Stimulated activated naive CD4-positive, alpha-beta T cell treated with Interleukin-2 at 50 U/mL for 16 hours (primary cell): ENCODE data around the gene CRNN.
A peak's percentile ranks its signal among the peaks of the same experiment; 100 is the strongest.

Experiments used
- DNase-seq: peaks from one replicate; lab custom pipeline; 2025; lab: John Stamatoyannopoulos, UW

CRNN gene

DNA sequence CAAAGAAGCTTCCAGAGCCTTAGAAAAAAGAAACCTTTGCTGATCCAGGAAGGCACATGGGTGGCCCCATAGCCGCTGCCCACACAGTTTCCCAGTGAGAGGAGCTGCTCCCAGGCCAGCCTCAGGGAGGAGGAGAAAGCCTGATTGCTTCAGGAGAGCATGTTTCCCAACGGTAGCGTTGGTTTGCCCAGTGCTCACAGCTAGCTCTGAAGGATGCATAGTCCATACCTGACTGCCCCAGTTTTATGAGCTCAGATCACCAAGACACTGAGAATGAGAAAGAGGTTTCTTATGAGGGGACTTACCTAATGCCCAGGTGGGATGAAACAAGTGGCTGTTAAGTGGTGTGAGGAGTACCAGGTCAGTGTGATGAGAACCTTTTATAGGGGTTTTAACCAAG, at the start of gene CRNN:
TSS of gene CRNN (minus strand) at position 355 of the 400 bp plus-strand sequence. CDS start 2,030 bp downstream, outside the sequence.
- no peak for DNase-seq

DNA sequence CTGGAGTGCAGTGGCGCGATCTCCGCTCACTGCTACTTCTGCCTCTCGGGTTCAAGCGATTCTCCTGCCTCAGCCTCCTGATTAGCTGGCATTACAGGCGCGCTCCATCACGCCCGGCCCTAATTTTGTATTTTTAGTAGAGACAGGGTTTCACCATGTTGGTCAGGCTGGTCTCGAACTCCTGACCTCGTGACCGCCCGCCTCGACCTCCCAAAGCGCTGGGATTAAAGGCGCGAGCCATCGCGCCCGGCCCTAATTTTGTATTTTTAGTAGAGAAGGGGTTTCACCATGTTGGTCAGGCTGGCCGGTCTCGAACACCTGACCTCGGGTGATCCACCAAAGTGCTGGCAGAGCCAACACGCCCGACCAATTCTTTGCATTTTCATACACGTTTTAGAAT, 48.6 kb upstream of the CRNN start:
- DNase-seq = no peak

DNA sequence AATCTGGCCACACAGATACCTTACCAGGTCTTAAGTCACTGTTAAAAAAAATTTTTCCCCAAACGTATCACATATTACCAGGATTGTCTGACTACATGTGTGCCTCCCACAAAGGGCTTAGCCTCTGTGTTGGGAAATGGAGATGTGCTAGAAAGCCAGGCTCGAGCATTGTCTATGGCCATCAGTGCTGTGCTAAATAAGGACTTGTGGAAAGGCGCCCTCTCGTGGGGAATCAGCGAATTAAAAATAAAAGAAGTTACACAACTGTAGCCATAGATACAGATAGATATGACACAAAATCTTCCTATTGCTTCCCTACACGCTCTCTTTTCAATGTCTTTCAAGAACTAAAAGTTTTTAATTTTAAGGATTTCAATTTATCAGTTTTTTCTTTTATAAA, 47.5 kb upstream of the CRNN start:
- DNase-seq = peak; percentile 34

DNA sequence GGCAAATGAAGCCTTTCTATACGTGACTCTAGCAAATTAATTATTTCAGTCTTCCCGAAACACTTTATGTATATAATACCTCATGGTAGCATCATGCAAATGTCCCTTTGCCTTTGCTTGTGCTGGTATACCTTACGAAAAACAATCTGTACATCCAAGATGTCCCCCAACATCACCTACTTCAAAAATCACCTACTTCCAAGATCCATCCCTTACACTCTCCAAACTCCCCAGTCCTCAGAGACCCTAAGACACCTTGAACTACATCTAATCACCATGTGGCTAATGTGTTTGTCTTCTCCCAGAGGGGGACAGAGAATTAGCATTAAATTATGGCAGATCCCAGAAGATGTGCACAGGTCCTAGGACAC, 46.5 kb upstream of the CRNN start:
- DNase-seq = no peak

DNA sequence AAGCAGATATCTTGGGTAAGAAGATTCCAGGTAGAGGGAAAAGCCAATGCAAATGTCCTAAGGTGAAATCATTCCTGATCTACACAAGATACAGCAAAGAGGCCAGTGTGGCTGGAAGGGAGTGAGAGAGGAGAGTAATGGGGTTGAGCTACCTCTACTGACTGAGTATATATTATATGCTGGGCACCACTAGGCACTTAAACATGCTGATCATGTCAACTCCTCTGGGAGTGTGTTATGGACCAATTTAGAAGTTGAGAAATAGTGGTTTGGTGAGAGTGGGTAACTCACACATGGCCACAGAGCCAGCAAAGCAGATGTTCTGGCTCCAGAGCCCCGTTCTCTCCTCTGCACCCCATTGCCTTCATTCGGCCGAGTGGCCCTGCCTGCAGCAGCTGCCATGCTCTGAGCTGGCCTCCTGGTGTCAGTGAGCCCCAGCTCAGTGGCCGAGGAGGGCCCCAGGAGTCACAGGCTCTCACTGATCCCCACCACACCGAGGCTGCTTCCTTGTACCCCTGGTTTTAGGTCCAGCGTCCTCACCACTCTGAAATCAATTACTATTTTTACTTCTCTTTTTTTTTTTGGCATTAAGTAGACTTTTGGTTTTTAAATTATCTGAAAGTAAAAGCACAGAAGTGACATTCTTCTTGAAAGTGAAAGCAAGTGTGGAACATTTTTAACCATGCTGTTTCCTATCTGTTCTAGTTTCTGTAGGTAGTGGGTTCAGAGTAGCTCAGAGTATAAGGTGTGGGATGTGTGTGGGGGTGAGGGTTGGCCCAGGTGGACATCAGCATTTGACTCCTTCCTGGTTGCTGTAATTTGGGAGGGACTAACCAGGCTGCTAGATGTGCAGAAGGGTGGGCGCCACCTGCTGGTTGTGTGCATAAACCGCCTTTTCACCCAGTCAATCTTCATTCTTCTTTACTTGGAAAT, 45.8 kb upstream of the CRNN start:
- peak; percentile 74 for DNase-seq

DNA sequence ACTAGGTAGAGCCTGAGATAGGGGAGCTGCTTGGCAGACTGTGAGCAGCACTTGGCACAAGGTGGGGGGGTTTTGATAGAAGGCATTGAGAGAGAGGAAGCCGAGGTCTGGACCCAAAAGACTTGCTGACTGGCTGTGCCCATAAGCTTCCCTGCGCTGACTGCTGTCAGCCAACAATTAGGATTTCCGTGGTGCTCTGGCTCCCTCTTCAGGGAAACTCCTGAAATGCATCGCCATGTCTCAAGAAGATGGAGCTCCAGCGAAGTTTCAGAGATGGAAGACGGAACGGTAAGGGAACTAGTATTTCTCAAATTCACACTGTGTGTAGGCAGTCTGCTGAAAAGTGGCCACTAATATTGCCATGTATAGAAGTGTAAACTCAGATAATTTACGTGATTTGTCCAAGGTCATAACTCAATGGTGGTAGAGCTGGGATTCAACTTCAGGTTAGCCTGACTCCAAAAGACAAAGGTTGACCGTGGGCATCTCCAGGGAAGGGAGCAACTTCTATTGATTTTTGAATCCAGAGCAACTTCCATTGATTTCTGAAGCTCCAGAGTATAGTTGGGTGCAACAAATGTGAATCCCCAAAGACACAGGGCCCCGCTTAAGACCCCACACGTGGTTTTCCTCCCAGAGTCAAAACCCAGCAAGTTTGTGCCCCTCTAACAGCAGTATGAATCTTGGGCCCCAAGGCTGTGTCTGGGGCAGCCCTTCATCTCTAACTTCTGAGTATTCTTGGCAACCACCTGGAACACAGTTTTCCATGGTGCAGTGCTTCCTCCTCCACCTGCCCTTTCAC, 44.5 kb upstream of the CRNN start:
- DNase-seq = peak; percentile 58

DNA sequence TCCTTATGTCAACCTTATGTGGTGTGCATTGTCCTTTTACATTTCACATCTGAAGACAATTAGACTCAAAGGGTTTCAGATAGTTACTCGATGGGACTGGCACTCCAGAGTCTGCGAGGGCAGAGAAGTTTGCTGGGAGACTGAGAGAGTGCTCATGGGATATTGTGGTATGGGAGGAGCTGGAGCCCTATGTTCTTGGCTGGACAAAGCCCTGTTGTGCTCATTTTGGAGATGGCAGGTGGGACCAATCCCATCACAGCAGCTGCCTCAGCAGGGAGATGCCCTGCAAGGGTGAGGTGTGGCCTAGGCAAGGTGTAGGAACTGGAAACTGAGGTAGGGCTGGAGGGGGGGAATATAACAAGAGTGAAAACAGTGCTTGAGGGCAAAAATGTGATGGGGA, 43.5 kb upstream of the CRNN start:
- no peak for DNase-seq

DNA sequence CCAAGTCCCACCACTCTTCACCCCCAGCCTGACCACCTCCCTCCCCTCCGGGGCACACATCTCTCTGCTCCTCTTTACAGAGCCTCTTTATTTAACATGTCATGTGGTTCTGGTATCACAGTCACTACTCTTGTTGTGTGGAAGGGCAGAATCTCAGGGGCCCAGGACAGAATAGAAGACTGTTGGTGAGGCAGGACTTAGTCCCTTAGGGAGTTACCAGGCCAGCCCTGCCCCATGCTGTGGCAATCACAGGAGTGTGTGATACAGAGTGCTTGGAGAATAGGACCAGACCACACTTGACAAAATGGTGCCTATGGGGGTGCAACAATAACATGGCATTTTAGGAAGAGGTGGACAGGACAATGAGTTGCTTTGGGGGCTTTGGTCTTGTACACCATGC, 43.0 kb upstream of the CRNN start:
- no peak for DNase-seq

DNA sequence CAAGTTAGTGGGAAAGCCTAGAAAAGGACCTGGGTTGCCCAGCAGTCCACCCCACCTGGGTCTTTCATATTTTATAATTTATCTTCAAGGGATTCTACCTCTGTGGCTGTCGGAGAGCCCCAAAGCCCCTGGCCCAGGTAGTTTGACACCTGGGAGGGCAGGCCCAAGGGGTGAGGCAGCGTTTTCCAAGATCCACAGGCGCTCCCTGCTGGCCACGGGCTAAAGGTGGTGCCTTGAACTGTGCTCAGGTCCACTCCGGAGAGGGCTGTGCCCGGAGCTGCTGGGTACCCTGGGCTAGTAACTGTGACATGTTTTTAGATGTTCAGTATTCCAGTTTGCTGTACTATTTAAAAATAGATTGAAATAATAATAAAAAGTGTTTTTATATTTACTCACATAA, 37.2 kb upstream of the CRNN start:
- no peak for DNase-seq

DNA sequence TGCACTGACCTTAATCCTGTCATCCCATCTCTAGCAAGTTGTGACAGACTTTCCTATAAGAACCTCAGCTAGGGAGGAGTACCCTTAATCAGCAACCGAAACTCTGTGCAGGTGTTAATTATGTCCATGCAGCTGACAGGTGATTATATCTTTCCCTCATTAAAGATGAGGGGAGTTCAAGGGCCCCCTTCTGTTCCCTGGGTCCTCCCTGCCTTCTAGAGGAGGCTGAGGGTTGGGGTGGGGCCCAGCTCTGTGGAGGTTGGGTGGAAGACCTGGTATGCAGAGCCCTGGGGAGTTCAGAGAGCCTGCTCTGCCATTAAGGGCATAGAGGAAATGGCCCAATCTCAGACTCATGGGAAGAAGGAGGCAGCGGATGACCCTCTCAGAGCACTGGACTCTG, 35.6 kb upstream of the CRNN start:
- no peak for DNase-seq

DNA sequence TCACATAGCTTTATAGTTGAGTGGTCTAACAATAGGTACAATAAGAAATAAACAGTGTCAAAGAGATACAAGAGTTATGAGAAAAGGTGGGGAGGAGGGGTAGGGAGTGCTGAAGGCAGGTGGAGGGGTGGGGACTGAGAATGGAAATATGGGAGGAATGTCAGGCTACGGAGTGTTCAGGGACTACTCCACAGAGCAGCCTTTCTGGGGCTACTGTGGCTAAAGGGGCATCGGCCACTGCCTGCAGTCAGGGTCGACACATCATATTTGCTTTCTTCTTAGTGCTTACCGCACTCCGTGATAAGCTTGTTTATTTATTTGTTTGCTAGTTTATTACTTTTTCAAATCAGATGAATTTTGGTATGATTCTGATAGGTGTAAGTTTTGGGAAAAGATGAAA, 34.4 kb upstream of the CRNN start:
- no peak for DNase-seq

DNA sequence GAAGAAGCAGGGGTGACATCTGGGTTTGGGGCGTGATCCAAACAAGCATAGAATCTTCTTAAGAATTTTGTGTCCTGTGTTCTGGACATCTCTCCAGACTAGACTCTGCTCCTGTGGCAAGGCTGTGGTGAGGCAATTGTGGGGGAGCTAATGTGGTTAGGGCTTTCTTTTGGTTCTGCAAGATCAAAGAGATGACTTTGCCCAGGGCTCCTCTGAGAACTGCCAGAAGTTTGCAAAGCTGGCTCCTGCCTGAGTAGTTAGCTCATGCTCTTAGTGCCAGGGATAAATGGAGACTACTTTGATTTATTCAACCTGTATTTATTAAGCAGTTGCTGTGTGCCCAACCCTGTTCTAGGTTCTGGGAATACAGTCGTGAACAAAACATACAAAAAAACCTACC, 34.0 kb upstream of the CRNN start:
- no peak for DNase-seq

DNA sequence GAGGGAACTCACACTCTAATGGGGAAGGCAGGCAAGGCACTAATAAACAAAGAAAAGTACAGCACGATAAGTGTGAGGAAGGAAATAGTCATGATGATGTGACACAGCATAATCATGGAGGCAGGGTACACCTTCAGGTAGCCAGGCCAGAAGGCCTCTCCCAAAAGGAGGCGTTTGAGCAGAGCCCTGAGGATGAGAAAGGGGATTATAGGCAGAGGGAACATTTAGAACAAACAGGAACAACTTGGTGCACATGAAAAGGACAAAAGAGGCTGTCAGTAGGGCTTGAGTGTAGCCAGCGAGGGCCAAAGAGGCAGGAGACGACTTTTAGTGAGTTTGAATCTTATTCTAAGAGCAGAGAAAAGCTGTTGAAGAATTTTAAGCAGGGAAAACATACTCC, 33.4 kb upstream of the CRNN start:
- no peak for DNase-seq

DNA sequence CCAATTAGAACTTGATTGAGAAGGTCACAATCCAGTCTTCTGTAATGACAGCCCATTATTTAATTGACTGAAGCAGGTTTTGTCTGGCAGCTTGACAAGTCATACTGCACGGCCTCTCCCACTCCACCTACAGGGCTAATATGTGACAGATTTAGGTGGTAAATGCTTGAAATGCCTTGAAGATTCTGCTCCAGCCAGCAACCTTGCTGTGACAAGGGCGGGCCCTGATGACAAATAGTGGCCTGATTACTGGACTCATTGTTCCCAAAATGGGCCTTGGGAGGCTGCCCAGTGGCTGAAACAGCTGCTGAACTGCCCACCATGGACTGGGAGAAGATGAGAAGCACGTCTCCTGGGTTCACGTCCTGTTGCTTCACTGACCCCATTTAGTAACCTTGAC, 30.0 kb upstream of the CRNN start:
- no peak for DNase-seq

DNA sequence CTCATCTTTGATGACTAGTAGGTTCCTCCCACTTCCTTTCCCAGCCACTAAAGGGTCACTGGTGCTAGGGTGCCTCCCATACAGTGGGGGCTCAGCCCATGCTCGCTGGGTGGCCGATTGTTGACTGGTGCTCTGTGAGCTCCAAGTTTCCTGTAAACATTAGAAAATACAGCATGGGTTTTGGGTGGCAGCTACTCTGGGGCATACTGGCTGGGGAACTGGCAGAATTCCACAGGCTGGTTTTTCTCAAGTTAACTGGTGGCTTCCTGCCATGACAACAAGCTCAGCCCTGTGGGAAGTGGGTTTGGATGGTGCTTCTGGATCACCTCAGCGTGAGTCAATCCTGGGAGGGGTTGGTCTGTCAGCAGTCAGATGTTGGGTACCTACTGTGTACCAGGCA, 28.7 kb upstream of the CRNN start:
- no peak for DNase-seq

DNA sequence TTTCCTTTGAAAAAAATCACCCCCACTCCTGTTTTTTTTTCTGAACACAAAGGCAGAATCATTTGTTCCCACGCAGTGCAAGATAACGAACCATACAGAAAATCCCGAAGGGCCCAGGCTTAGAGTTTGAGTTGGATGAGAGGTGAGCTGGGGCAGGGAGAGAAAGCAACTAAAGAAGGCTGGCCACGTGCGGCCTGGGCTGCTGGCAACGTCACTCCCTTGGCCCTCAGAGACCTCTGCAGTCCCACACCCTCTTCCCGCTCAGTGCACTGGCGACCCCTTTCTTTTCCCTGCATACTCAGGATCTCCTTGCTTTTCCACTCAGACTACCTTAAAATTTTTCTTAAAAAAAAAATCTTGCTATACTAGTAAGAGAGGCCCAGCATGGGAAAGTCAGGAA, 28.2 kb upstream of the CRNN start:
- no peak for DNase-seq

DNA sequence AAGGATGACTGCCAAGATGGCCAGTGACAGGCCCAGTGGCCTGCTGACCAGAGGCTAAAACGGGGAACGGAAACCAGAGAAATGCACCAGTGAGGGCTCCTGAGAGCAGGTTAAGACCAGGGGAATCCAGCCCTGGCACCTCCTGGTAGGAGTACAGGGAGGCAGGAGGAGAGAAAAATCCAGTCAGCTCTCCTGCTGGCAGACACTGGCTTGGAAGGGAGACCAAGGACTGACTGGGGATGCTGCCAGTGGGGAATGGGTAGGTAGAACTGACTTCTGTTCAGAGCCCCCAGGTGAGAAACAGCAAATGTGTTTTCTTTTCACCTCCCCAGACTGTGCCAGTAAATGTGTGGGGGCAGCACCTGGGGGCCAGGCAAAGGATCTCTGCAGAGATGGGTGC, 27.7 kb upstream of the CRNN start:
- no peak for DNase-seq

DNA sequence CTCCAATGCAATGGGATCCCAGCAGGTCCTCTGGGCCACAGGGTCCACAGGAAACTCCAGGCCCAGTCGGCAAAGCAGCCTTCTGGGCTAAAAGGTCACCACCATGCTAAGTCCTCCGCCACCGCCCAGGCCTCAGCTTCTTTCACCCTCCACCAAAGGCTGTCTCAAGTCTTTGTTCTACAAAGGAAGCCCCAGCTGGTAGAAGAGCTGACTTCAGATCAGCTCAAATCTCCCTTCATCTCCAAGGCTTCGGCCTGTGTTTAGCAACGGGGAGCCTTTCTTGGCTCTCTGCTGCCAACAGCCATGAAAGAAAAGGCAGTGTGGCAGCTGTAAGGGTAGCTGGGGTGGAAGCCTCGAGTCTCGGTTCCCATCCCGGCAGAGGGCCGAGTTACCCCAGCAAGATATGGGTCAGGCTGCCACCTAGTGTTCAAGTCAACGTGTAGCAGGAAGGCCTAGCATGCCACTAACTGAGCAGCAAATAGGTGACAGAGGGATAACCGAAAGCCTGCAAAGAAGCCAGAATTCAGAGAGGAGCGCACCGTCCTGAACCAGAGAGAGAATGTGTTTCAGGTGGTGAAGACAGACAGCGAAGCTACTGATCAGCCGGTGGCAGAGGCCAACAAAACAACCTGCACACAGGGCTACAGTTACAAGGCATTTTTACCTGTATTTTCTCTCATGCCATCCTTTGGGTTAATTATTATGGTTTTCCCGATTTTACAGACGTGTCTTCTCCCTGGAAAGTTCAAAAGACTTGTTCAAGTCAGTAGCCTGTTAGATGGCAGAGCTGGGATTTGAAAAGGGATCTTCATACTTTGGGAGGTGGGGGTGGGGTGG, 26.8 kb upstream of the CRNN start:
- DNase-seq = peak; percentile 64

DNA sequence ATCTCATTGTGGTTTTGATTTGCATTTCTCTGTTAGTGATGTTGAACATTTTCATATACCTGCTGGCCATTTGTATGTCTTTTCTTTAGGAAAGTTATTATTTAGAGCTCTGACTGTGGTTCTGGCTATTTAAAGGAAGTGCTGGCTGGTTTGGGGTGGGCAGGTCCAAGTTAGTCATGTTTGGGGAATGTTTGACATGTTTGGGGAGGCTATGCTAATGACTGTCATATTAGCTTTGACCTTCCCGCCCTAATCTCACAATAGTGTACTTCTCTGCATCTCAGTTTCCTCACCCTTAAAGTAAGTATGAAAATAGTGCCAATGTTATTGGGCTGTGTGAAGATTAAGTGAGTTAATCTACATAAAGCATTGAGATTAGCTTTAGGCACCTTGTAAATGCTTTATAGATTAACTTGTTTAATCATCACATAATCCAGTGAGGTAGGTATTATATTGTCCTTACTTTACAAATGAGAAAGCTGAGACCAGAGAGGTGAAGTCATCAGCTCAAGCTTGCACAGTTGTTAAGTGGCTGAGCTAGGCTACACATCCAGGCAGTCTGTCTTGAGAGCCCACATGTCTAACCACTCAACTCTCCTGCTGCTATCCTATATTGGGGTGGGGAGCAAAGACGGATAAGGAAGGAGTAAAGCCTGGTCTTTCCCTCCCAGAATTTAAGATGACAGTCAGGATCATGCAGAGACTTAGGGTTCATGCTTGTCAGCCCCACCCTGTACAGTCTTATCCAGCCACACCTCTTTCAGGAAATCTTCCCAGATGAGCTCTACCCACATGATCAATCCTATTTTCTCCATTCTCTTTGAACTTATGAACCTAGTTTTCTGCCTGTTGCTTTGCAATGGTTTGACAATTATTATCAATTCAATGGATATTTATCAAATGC, 22.8 kb upstream of the CRNN start:
- no peak for DNase-seq

DNA sequence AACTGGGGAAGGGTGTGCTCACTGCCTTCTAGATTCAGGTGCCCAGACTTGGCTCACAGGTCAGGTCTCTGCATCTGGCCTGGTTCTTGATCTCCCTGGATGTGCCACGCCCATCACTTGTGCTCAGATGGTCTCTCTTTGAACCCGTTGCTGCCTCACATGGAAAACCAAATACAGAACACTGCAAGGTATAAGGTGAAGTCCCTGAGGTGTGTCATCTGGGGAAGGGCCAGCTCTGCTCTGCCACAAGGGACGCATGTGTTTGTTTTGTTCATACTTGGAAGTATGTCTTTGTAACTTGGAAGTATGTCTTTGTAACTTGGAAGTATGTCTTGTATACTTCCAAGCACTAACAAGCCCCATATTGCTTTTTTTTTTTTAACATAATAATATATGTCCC, 13.4 kb upstream of the CRNN start:
- DNase-seq = no peak

DNA sequence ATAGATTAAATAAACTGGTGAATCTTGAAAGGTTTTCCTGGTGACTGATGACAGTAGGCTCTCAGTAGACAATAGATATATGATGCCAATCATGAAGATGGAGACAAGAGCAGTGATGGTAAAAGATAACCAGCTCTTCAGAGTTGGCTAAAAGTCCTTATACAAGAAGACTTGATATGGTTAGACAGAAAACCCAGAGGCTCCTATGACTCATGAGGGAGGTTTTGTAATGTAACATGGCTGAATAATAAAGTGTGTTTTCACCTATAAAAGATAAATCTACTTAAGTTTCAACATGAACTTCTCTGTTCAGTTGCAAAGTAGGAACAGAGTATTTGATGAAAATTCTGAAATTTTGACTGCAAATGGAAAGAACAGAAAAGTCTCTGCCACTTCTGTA, 12.7 kb upstream of the CRNN start:
- DNase-seq = no peak
